Measurements from ENCODE around the gene DAZAP2. TPM values are rescaled to one million over a fixed set of nuclear protein-coding genes. Genes with fewer than 3 reads are reported as not detected.

Gene DAZAP2
- total RNA-seq, 1 donor from 2014 or later, result 77.9 TPM

- H3K9me3 Mint-ChIP-seq (ENCODE audit: low read depth), result no peaks in the 10 kb centered on the region
Observed at GRCh38 chr12:51192284-51192671, 46.3 kb upstream of the DAZAP2 start.

GRCh38 chr12:51195841-51196240 is 42.8 kb upstream of the DAZAP2 start:
- H3K27ac Mint-ChIP-seq (ENCODE audit: unreplicated experiment), result no peak overlapping the region
- peaks cover 2% of the 10 kb centered on the region for H3K36me3 Mint-ChIP-seq (ENCODE audit: low read depth)
- no peaks in the 10 kb centered on the region for H3K27me3 Mint-ChIP-seq (ENCODE audit: low read depth)
- H3K4me3 Mint-ChIP-seq (ENCODE audit: unreplicated experiment), result no peak overlapping the region
- no peaks in the 10 kb centered on the region for H3K9me3 Mint-ChIP-seq (ENCODE audit: low read depth)
- H3K4me1 Mint-ChIP-seq (ENCODE audit: low read depth), result no peaks in the 10 kb centered on the region
- TF ChIP-seq CTCF (IDR thresholded peaks at IDR 0.05), result no peak
- peak; percentile 58 for DNase-seq (ENCODE audit: low spot score)

More at GRCh38 chr12:51192284-51192671, 46.3 kb upstream of the DAZAP2 start:
- Mint-ChIP-seq H3K27me3 (ENCODE audit: low read depth) (no peaks in the 10 kb centered on the region), H3K4me1 (ENCODE audit: low read depth) (no peaks in the 10 kb centered on the region), H3K36me3 (ENCODE audit: low read depth) (no peaks in the 10 kb centered on the region), H3K27ac (ENCODE audit: unreplicated experiment) (no peak overlapping the region), H3K4me3 (ENCODE audit: unreplicated experiment) (no peak overlapping the region)
- DNase-seq (ENCODE audit: low spot score), result peak; percentile 84
- no peak for TF ChIP-seq CTCF (IDR thresholded peaks at IDR 0.05)

- Mint-ChIP-seq H3K9me3 (ENCODE audit: low read depth) (no peaks in the 10 kb centered on the region), H3K36me3 (ENCODE audit: low read depth) (peaks cover 2% of the 10 kb centered on the region), H3K4me3 (ENCODE audit: unreplicated experiment) (no peak overlapping the region), H3K27me3 (ENCODE audit: low read depth) (no peaks in the 10 kb centered on the region), H3K4me1 (ENCODE audit: low read depth) (no peaks in the 10 kb centered on the region), H3K27ac (ENCODE audit: unreplicated experiment) (no peak overlapping the region)
- peak; percentile 60 for DNase-seq (ENCODE audit: low spot score)
- TF ChIP-seq CTCF (IDR thresholded peaks at IDR 0.05), result no peak
Observed at GRCh38 chr12:51196547-51196946, 42.1 kb upstream of the DAZAP2 start.

GRCh38 chr12:51197736-51198567 is 40.7 kb upstream of the DAZAP2 start:
- H3K36me3 Mint-ChIP-seq (ENCODE audit: low read depth), result peaks cover 2% of the 10 kb centered on the region
- TF ChIP-seq CTCF (IDR thresholded peaks at IDR 0.05), result no peak
- no peaks in the 10 kb centered on the region for H3K4me1 Mint-ChIP-seq (ENCODE audit: low read depth)
- H3K27me3 Mint-ChIP-seq (ENCODE audit: low read depth), result no peaks in the 10 kb centered on the region
- H3K27ac Mint-ChIP-seq (ENCODE audit: unreplicated experiment), result no peak overlapping the region
- no peaks in the 10 kb centered on the region for H3K9me3 Mint-ChIP-seq (ENCODE audit: low read depth)
- DNase-seq (ENCODE audit: low spot score), result peak; percentile 75
- no peak overlapping the region for H3K4me3 Mint-ChIP-seq (ENCODE audit: unreplicated experiment)

- no peaks in the 10 kb centered on the region for H3K27me3 Mint-ChIP-seq (ENCODE audit: low read depth)
- DNase-seq (ENCODE audit: low spot score), result peak; percentile 72
- H3K4me3 Mint-ChIP-seq (ENCODE audit: unreplicated experiment), result no peak overlapping the region
- no peak overlapping the region for H3K27ac Mint-ChIP-seq (ENCODE audit: unreplicated experiment)
- peaks cover 2% of the 10 kb centered on the region for H3K36me3 Mint-ChIP-seq (ENCODE audit: low read depth)
- H3K9me3 Mint-ChIP-seq (ENCODE audit: low read depth), result no peaks in the 10 kb centered on the region
- no peak for TF ChIP-seq CTCF (IDR thresholded peaks at IDR 0.05)
- H3K4me1 Mint-ChIP-seq (ENCODE audit: low read depth), result no peaks in the 10 kb centered on the region
Observed at GRCh38 chr12:51198568-51199365, 39.9 kb upstream of the DAZAP2 start.

All from chondrocyte (in vitro differentiated cells).